ENCODE measurements around the gene MTARC2. TPM values are rescaled to one million over a fixed set of nuclear protein-coding genes. Genes with fewer than 3 reads are reported as not detected.
"Not testable (repeated sequence)": the region's sequence is repeated elsewhere in the genome, so short reads cannot be mapped to it uniquely, and the experiment has no call there.

MTARC2 gene
- total RNA-seq, 1 donor from 2014 or later: 8.9 TPM

GRCh38 chr1:220734571-220735326 lies 13.4 kb upstream of the MTARC2 start:
- intact Hi-C loops (cut with micrococcal nuclease): loop anchor here (5.0 kb wide), 2 partner anchors 437 to 452 kb away; no protein-coding TSS in a partner anchor
- Mint-ChIP-seq H3K27me3 (no peaks in the 10 kb centered on the region), H3K27ac (peak overlapping the region; percentile 47), H3K4me1 (peaks cover 25% of the 10 kb centered on the region), H3K36me3 (ENCODE audit: low read depth) (no peaks in the 10 kb centered on the region), H3K9me3 (peaks cover 2% of the 10 kb centered on the region), H3K4me3 (no peak overlapping the region)
- DNase-seq (no peak), ATAC-seq (ENCODE audit: low read depth) (no peak)
- ChIA-PET CTCF (interaction anchor here (1.9 to 3.8 kb wide), 6 partner anchors 13 to 515 kb away, joined by 6 to 44 read pairs (median 31); partner anchors contain the start of genes C1orf115 and MTARC2), POLR2A (interaction anchor here (0.7 to 2.3 kb wide), 2 partner anchors 44 to 1993 kb away, joined by 4 to 11 read pairs; partner anchors contain the start of gene C1orf115)
- TF ChIP-seq, protein P1, sequence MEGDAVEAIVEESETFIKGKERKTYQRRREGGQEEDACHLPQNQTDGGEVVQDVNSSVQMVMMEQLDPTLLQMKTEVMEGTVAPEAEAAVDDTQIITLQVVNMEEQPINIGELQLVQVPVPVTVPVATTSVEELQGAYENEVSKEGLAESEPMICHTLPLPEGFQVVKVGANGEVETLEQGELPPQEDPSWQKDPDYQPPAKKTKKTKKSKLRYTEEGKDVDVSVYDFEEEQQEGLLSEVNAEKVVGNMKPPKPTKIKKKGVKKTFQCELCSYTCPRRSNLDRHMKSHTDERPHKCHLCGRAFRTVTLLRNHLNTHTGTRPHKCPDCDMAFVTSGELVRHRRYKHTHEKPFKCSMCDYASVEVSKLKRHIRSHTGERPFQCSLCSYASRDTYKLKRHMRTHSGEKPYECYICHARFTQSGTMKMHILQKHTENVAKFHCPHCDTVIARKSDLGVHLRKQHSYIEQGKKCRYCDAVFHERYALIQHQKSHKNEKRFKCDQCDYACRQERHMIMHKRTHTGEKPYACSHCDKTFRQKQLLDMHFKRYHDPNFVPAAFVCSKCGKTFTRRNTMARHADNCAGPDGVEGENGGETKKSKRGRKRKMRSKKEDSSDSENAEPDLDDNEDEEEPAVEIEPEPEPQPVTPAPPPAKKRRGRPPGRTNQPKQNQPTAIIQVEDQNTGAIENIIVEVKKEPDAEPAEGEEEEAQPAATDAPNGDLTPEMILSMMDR (IDR thresholded peaks at IDR 0.05): no peak

DNA sequence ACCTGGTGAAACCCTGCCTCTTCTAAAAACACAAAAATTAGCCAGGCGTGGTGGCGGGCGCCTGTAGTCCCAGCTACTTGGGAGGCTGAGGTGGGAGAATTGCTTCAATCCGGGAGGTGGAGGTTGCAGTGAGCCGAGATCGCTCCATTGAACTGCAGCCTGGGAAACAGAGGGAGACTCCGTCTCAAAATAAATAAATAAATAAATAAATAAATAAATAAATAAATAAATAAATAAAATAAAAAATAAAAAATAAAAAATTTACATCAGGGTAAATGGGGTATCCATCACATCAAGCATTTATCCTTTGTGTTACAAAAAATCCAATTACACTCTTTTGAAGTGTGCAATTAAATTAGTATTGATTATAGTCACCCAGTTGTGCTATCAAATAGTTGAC lies 11.8 kb upstream of the MTARC2 start:
- intact Hi-C loops (cut with micrococcal nuclease); H3K36me3 Mint-ChIP-seq (ENCODE audit: low read depth); H3K9me3 Mint-ChIP-seq; H3K27me3 Mint-ChIP-seq; H3K27ac Mint-ChIP-seq; POLR2A ChIA-PET; ATAC-seq (ENCODE audit: low read depth); DNase-seq; H3K4me3 Mint-ChIP-seq: not testable (repeated sequence)
- H3K4me1 Mint-ChIP-seq: peaks cover 22% of the 10 kb centered on the region
- CTCF ChIA-PET: interaction anchor here (3.8 kb wide), 1 partner anchor 39 kb away, joined by 44 read pairs; no protein-coding TSS in a partner anchor

GRCh38 chr1:220741349-220741748 lies 6.8 kb upstream of the MTARC2 start:
- CTCF ChIA-PET: interaction anchor here (2.7 kb wide), 1 partner anchor 8 kb away, joined by 8 read pairs; no protein-coding TSS in a partner anchor
- TF ChIP-seq, protein P1 (IDR thresholded peaks at IDR 0.05): no peak
- Mint-ChIP-seq H3K4me3 (no peak overlapping the region), H3K4me1 (peaks cover 3% of the 10 kb centered on the region), H3K9me3 (no peaks in the 10 kb centered on the region), H3K27ac (no peak overlapping the region), H3K27me3 (peaks cover 14% of the 10 kb centered on the region), H3K36me3 (ENCODE audit: low read depth) (no peaks in the 10 kb centered on the region)
- DNase-seq (no peak), ATAC-seq (ENCODE audit: low read depth) (no peak)
- POLR2A ChIA-PET: no interaction called here
- intact Hi-C loops (cut with micrococcal nuclease): no loop called here

DNA sequence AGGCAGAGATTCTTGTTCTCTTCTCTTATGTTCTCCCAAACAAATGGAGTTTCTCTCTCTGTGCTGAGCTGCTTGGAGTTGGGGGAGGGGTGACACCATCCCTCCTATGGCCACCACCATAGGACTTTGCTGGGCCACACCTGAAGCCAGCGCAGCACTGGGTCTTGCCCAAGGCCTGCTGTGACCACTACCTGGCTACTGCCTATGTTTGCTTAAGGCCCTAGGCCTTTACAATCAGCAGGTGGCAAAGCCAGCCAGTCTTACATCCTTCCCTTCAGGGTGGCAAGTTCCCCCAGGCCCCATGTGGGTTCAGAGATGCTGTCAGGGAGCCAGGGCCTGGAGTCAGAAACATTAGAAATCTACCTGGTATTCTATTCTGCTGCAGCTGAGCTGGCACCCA lies 6.3 kb upstream of the MTARC2 start:
- Mint-ChIP-seq H3K36me3 (ENCODE audit: low read depth) (no peaks in the 10 kb centered on the region), H3K9me3 (no peaks in the 10 kb centered on the region), H3K4me3 (no peak overlapping the region), H3K4me1 (peaks cover 3% of the 10 kb centered on the region), H3K27me3 (peaks cover 14% of the 10 kb centered on the region), H3K27ac (no peak overlapping the region)
- intact Hi-C loops (cut with micrococcal nuclease): no loop called here
- TF ChIP-seq, protein P1 (IDR thresholded peaks at IDR 0.05): no peak
- ChIA-PET POLR2A (no interaction called here), CTCF (interaction anchor here (2.7 kb wide), 1 partner anchor 9 kb away, joined by 8 read pairs; no protein-coding TSS in a partner anchor)
- ATAC-seq (ENCODE audit: low read depth): no peak
- DNase-seq: no peak

DNA sequence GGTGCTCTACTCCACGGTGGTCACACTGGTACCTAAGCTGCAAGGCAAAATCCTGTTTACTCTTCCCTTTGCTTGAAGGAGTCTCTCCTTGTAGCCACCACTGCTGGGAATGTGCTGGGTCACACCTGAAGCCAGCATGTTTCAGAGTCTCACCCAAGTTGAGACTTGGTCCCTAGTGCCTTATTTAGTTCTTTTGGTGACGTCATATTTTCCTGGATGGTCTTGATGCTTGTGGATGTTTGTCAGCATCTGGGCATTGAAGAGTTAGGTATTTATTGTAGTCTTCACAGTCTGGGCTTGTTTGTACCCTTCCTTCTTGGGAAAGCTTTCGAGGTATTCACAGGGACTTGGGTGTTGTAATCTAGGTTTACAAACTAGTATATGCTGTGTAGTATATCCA lies 5.6 kb upstream of the MTARC2 start:
- H3K27me3 Mint-ChIP-seq: peaks cover 18% of the 10 kb centered on the region
- no peak overlapping the region for H3K4me3 Mint-ChIP-seq
- TF ChIP-seq, protein P1 (IDR thresholded peaks at IDR 0.05): no peak
- H3K27ac Mint-ChIP-seq: no peak overlapping the region
- intact Hi-C loops (cut with micrococcal nuclease): no loop called here
- no peaks in the 10 kb centered on the region for H3K36me3 Mint-ChIP-seq (ENCODE audit: low read depth)
- POLR2A ChIA-PET: no interaction called here
- ATAC-seq (ENCODE audit: low read depth) (no peak), DNase-seq (no peak)
- CTCF ChIA-PET: interaction anchor here (2.7 kb wide), 1 partner anchor 9 kb away, joined by 8 read pairs; no protein-coding TSS in a partner anchor
- H3K9me3 Mint-ChIP-seq: no peaks in the 10 kb centered on the region
- peaks cover under 1% of the 10 kb centered on the region for H3K4me1 Mint-ChIP-seq
